IMR-90 (cell line): ENCODE measurements around the gene DOK3. TPM values are rescaled to one million over a fixed set of nuclear protein-coding genes. Genes with fewer than 3 reads are reported as not detected.

ENCODE experiments used
- ATAC-seq: fragments of 200-7000 bp; cut with Tn5 transposase; 2 replicates; pipeline ENCODE4 v1.9.1; 2020; ENCODE audit warnings: low read depth, mild to moderate bottlenecking, moderate library complexity
- BruUV-seq: library from RNA; stranded (reverse); fragments of 400-500 nt; replicated peaks from 2 replicates; lab custom pipeline; 2021; lab: Mats Ljungman, UMichigan
- CTCF ChIA-PET: fragments of 300-600 bp; formaldehyde crosslinking; extraction: SDS; loops from one replicate; lab custom pipeline; 2021; ENCODE audit warnings: antibody characterized with exemption; lab: Yijun Ruan, JAX
- POLR2A ChIA-PET: fragments of 300-600 bp; sonication (Branson Sonifier 250); formaldehyde crosslinking; loops from one replicate; lab custom pipeline; 2022; ENCODE audit warnings: antibody characterized with exemption; ENCODE audit not compliant: unreplicated experiment; lab: Charles Lee
- DNase-seq: peaks from one replicate; pipeline ENCODE4 v3.0.0; 2013
- H2AFZ ChIP-seq: replicated peaks from 2 replicates; pipeline ENCODE3; 2013; ENCODE audit warnings: low read length, mild to moderate bottlenecking; ENCODE audit not compliant: poor library complexity
- H2AK5ac ChIP-seq: 2 replicates; pipeline ENCODE4 v1.6.1; 2013; ENCODE audit warnings: low read depth, low read length, inconsistent platforms
- H2AK9ac ChIP-seq: replicated peaks from 2 replicates; pipeline ENCODE3; 2013; ENCODE audit warnings: mild to moderate bottlenecking, low read depth, low read length, moderate library complexity; ENCODE audit not compliant: poor library complexity
- H2BK120ac ChIP-seq: 2 replicates; pipeline ENCODE4 v1.6.1; 2013; ENCODE audit warnings: low read depth, low read length, inconsistent platforms
- H2BK15ac ChIP-seq: 3 replicates; pipeline ENCODE4 v1.6.1; 2013; ENCODE audit warnings: low read depth, low read length, inconsistent platforms
- H2BK20ac ChIP-seq: 2 replicates; pipeline ENCODE4 v1.6.1; 2013; ENCODE audit warnings: low read depth, mild to moderate bottlenecking, inconsistent platforms, low read length, moderate library complexity
- H2BK5ac ChIP-seq: 2 replicates; pipeline ENCODE4 v1.6.1; 2013; ENCODE audit warnings: mild to moderate bottlenecking, low read depth, low read length, inconsistent platforms; ENCODE audit not compliant: poor library complexity, severe bottlenecking
- H3K14ac ChIP-seq: replicated peaks from 2 replicates; pipeline ENCODE4 v1.6.1; 2013; ENCODE audit warnings: low read depth, low read length, inconsistent platforms
- H3K18ac ChIP-seq: 2 replicates; pipeline ENCODE4 v1.6.1; 2013; ENCODE audit warnings: low read depth, low read length, control low read depth
- H3K23ac ChIP-seq: 2 replicates; pipeline ENCODE4 v1.6.1; 2013; ENCODE audit warnings: low read depth, low read length, inconsistent platforms
- H3K27ac ChIP-seq: 2 replicates; pipeline ENCODE4 v1.5.1; 2013; ENCODE audit warnings: mild to moderate bottlenecking, control low read depth, low read length; ENCODE audit not compliant: insufficient read depth
- H3K27me3 ChIP-seq: 2 replicates; pipeline ENCODE4 v1.6.1; 2013; ENCODE audit warnings: low read length; ENCODE audit not compliant: control insufficient read depth, insufficient read depth
- H3K36me3 ChIP-seq: 2 replicates; pipeline ENCODE4 v1.6.1; 2013; ENCODE audit warnings: low read length, mixed read lengths; ENCODE audit not compliant: control insufficient read depth, insufficient read depth
- H3K4ac ChIP-seq: 2 replicates; pipeline ENCODE4 v1.6.1; 2013; ENCODE audit warnings: low read depth, low read length, inconsistent platforms
- H3K4me1 ChIP-seq: 2 replicates; pipeline ENCODE4 v1.6.1; 2013; ENCODE audit warnings: low read length, mixed read lengths; ENCODE audit not compliant: control insufficient read depth, insufficient read depth
- H3K4me2 ChIP-seq: 2 replicates; pipeline ENCODE4 v1.6.1; 2013; ENCODE audit warnings: low read depth, mild to moderate bottlenecking, control low read depth, low read length, moderate library complexity
- H3K4me3 ChIP-seq: 2 replicates; pipeline ENCODE4 v1.5.1; 2013; ENCODE audit warnings: low read depth, mild to moderate bottlenecking, control low read depth, low read length, moderate library complexity; ENCODE audit not compliant: insufficient read depth
- H3K56ac ChIP-seq: 2 replicates; pipeline ENCODE4 v1.6.1; 2013; ENCODE audit warnings: low read length, inconsistent platforms; ENCODE audit not compliant: insufficient read depth; ENCODE audit errors: extremely low read depth
- H3K79me1 ChIP-seq, 2 experiments: 2 replicates each; pipeline ENCODE4 v1.6.1; 2013; ENCODE audit warnings: low read length in 2 of 2, inconsistent platforms in 1 of 2, low read depth in 1 of 2
- H3K9ac ChIP-seq: 2 replicates; pipeline ENCODE4 v1.6.1; 2013; ENCODE audit warnings: low read depth, low read length, control low read depth
- H3K9me1 ChIP-seq: 2 replicates; pipeline ENCODE4 v1.6.1; 2013; ENCODE audit warnings: low read length, inconsistent platforms; ENCODE audit not compliant: insufficient read depth
- H3K9me3 ChIP-seq: 2 replicates; pipeline ENCODE4 v1.6.1; 2013; ENCODE audit warnings: low read length; ENCODE audit not compliant: control insufficient read depth, insufficient read depth
- H4K20me1 ChIP-seq: 2 replicates; pipeline ENCODE4 v1.6.1; 2013; ENCODE audit warnings: low read length, inconsistent platforms; ENCODE audit not compliant: insufficient read depth
- H4K5ac ChIP-seq: 2 replicates; pipeline ENCODE4 v1.6.1; 2013; ENCODE audit warnings: mild to moderate bottlenecking, low read depth, low read length, control low read depth
- H4K8ac ChIP-seq, 2 experiments: 2 replicates each; pipeline ENCODE4 v1.6.1; 2013; ENCODE audit warnings: low read depth in 2 of 2, low read length in 2 of 2, control low read depth in 1 of 2, inconsistent platforms in 1 of 2
- H4K91ac ChIP-seq: 2 replicates; pipeline ENCODE4 v1.6.1; 2013; ENCODE audit warnings: low read depth, low read length, inconsistent platforms; ENCODE audit not compliant: insufficient read depth
- BHLHE40 ChIP-seq: fragments of 150-350 bp; IDR thresholded peaks from 2 replicates; pipeline ENCODE4 v1.6.1; 2016; ENCODE audit warnings: mild to moderate bottlenecking, low read depth, low read length
- CEBPB ChIP-seq: IDR thresholded peaks from 2 replicates; pipeline ENCODE4 v1.6.1; 2012; ENCODE audit warnings: low read depth, low read length, improper control_type of control experiment
- CHD1 ChIP-seq: IDR thresholded peaks from 2 replicates; pipeline ENCODE4 v1.6.1; 2012; ENCODE audit warnings: low read depth, low read length, improper control_type of control experiment
- FOS ChIP-seq: fragments of 150-350 bp; IDR thresholded peaks from 2 replicates; pipeline ENCODE4 v1.6.1; 2016; ENCODE audit warnings: low read depth, low read length
- MAFK ChIP-seq: IDR thresholded peaks from 2 replicates; pipeline ENCODE4 v1.6.1; 2012; ENCODE audit warnings: low read depth, low read length, improper control_type of control experiment
- MAZ ChIP-seq: IDR thresholded peaks from 2 replicates; pipeline ENCODE4 v1.6.1; 2012; ENCODE audit warnings: low read depth, mild to moderate bottlenecking, low read length, improper control_type of control experiment, moderate library complexity, borderline replicate concordance
- MXI1 ChIP-seq: IDR thresholded peaks from 2 replicates; pipeline ENCODE4 v1.6.1; 2012; ENCODE audit warnings: low read depth, mild to moderate bottlenecking, low read length, moderate library complexity, borderline replicate concordance
- NFE2L2 ChIP-seq: fragments of 150-350 bp; IDR thresholded peaks from 2 replicates; pipeline ENCODE4 v1.6.1; 2016; ENCODE audit warnings: low read depth, mild to moderate bottlenecking, low read length
- POLR2A ChIP-seq: IDR thresholded peaks from 2 replicates; pipeline ENCODE4 v1.6.1; 2012; ENCODE audit warnings: mild to moderate bottlenecking, low read depth, low read length
- RAD21 ChIP-seq: IDR thresholded peaks from 2 replicates; pipeline ENCODE4 v1.6.1; 2012; ENCODE audit warnings: low read length, improper control_type of control experiment
- RCOR1 ChIP-seq: IDR thresholded peaks from 2 replicates; pipeline ENCODE4 v1.6.1; 2012; ENCODE audit warnings: mild to moderate bottlenecking, low read length, improper control_type of control experiment; ENCODE audit not compliant: insufficient replicate concordance
- RFX5 ChIP-seq: IDR thresholded peaks from 2 replicates; pipeline ENCODE4 v1.8.0; 2012; ENCODE audit warnings: low read depth, mild to moderate bottlenecking, low read length, moderate library complexity
- SMC3 ChIP-seq: fragments of 150-350 bp; IDR thresholded peaks from 2 replicates; pipeline ENCODE4 v1.6.1; 2016; ENCODE audit warnings: low read depth, mild to moderate bottlenecking, antibody characterized with exemption, low read length, moderate library complexity
- WGBS, 2 experiments: methylation state at CpG; one replicate each; pipeline versions ENCODE4 v1.1.5 to v1.1.7; 2013; ENCODE audit warnings: missing lambda C conversion rate in 2 of 2; ENCODE audit not compliant: insufficient read length in 1 of 2; ENCODE audit errors: extremely low coverage in 2 of 2; 5-methylcytosine and 5-hydroxymethylcytosine counted together
- dilution Hi-C: fragments of 300-500 bp; cut with HindIII; formaldehyde crosslinking; loops from one replicate; pipeline ENCODE4 v1.14.3; 2018; ENCODE audit warnings: low sequenced_read_pairs; ENCODE audit not compliant: unreplicated experiment
- in situ Hi-C: fragments of 300-500 bp; cut with MboI; formaldehyde crosslinking; loops from 3 replicates; pipeline ENCODE4 v1.14.3; 2019; ENCODE audit warnings: low sequenced_read_pairs, inconsistent platforms, mixed read lengths
- intact Hi-C: fragments of 100-400 bp; cut with micrococcal nuclease; formaldehyde crosslinking; loops from 2 replicates; pipeline ENCODE4 v1.10.0; 2022
- polyA plus RNA-seq, 3 experiments: library from polyadenylated mRNA; depleted of rRNA; stranded (reverse); fragments of >200 nt; gene quantifications; 2 replicates each; pipeline ENCODE4 v1.2.3, GENCODE V29; 2012; ENCODE audit warnings: low replicate concordance in 1 of 3
- total RNA-seq: library from RNA; depleted of rRNA; stranded (reverse); fragments of >200 nt; gene quantifications from 2 replicates; pipeline ENCODE4 v1.2.3, GENCODE V29; 2012
- TF ChIP-seq, protein P1 (sequence below): fragments of 150-350 bp; IDR thresholded peaks from 2 replicates; pipeline ENCODE4 v1.6.1; 2017; ENCODE audit warnings: mild to moderate bottlenecking, antibody characterized with exemption, low read length, low read depth
- TF ChIP-seq, protein P2 (sequence below): fragments of 150-350 bp; IDR thresholded peaks from 2 replicates; pipeline ENCODE4 v1.6.1; 2016; ENCODE audit warnings: low read depth, mild to moderate bottlenecking, low read length, moderate library complexity, borderline replicate concordance
- TF ChIP-seq, protein P3 (sequence below): conservative IDR thresholded peaks from 2 replicates; pipeline ENCODE4 v1.5.1; 2012; ENCODE audit warnings: mild to moderate bottlenecking, low read depth, low read length, improper control_type of control experiment

DOK3 gene
- total and polyA plus RNA-seq, 2 of the 4 experiments (the other 2 are of a cell fraction), result 0.54 to 3.9 TPM

DNA sequence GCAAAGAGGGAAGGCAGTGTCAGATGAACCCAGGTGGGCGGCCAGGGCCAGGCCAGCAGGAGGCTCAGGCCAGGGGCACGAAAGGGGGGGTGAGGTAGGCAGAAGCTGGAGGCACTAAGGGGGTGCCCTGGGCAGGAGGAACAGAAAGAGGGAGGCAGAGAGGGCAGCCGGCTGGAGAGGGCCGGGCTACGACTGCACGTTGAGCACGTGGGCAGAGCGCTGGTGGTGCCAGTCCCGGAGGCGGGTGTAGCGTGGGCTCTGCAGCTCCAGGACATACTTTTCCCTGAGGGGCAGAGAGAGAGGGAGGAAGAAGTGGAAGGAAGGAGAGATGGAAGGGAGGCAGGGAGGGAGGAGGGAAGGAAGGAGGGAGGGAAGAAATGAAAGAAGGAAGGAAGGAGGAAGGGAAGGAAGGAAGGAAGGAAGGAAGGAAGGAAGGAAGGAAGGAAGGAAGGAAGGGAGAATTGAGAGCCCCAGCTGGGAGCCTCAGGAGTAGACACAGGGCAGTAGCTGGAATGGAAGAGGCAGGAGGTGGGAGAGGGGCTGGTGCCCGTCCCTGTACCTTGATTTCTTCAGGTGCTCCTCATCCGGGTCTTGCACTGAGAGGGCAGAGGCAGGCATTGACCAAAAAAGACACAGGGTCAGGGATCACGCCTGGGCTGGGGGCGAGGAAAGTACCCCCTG is 19.2 kb downstream of the DOK3 start:
- Histone ChIP-seq H3K23ac (no peak overlapping the region), H2BK15ac (no peak overlapping the region), H2AK5ac (no peak overlapping the region), H3K36me3 (peaks cover 82% of the 10 kb centered on the region), H3K27ac (no peak overlapping the region), H3K9me3 (no peaks in the 10 kb centered on the region), H3K4me2 (no peak overlapping the region), H2AK9ac (peak overlapping the region; percentile 82), H2BK20ac (no peak overlapping the region), H4K20me1 (peaks cover 96% of the 10 kb centered on the region), H3K18ac (no peak overlapping the region), H4K91ac (no peak overlapping the region), H3K9ac (no peak overlapping the region), H2BK5ac (no peak overlapping the region), H2AFZ (no peak overlapping the region), H3K27me3 (no peaks in the 10 kb centered on the region), H3K4ac (no peak overlapping the region), H4K5ac (no peak overlapping the region), H3K4me1 (peaks cover 21% of the 10 kb centered on the region), H3K14ac (no peak overlapping the region), H3K56ac (no peak overlapping the region), H3K9me1 (peaks cover 9% of the 10 kb centered on the region), H4K8ac (no peak overlapping the region), H3K79me1 (peaks cover 41 to 83% of the 10 kb centered on the region in 2 experiments), H2BK120ac (no peak overlapping the region), H3K4me3 (no peak overlapping the region)
- dilution Hi-C loops (no loop called here), in situ Hi-C loops (no loop called here), intact Hi-C loops (no loop called here)
- no peak for DNase-seq
- ChIA-PET CTCF (no interaction called here), POLR2A (no interaction called here)
- BruUV-seq, result no TSS peak
- TF ChIP-seq MAZ (no peak), MAFK (no peak), NFE2L2 (no peak), MXI1 (no peak), CEBPB (no peak), SMC3 (no peak), RCOR1 (no peak), POLR2A (no peak), RAD21 (no peak), CHD1 (no peak), FOS (no peak), RFX5 (no peak), BHLHE40 (no peak)
- TF ChIP-seq, protein P1, sequence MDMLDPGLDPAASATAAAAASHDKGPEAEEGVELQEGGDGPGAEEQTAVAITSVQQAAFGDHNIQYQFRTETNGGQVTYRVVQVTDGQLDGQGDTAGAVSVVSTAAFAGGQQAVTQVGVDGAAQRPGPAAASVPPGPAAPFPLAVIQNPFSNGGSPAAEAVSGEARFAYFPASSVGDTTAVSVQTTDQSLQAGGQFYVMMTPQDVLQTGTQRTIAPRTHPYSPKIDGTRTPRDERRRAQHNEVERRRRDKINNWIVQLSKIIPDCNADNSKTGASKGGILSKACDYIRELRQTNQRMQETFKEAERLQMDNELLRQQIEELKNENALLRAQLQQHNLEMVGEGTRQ, result no peak
- TF ChIP-seq, protein P2, sequence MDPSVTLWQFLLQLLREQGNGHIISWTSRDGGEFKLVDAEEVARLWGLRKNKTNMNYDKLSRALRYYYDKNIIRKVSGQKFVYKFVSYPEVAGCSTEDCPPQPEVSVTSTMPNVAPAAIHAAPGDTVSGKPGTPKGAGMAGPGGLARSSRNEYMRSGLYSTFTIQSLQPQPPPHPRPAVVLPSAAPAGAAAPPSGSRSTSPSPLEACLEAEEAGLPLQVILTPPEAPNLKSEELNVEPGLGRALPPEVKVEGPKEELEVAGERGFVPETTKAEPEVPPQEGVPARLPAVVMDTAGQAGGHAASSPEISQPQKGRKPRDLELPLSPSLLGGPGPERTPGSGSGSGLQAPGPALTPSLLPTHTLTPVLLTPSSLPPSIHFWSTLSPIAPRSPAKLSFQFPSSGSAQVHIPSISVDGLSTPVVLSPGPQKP, result no peak
- TF ChIP-seq, protein P3, sequence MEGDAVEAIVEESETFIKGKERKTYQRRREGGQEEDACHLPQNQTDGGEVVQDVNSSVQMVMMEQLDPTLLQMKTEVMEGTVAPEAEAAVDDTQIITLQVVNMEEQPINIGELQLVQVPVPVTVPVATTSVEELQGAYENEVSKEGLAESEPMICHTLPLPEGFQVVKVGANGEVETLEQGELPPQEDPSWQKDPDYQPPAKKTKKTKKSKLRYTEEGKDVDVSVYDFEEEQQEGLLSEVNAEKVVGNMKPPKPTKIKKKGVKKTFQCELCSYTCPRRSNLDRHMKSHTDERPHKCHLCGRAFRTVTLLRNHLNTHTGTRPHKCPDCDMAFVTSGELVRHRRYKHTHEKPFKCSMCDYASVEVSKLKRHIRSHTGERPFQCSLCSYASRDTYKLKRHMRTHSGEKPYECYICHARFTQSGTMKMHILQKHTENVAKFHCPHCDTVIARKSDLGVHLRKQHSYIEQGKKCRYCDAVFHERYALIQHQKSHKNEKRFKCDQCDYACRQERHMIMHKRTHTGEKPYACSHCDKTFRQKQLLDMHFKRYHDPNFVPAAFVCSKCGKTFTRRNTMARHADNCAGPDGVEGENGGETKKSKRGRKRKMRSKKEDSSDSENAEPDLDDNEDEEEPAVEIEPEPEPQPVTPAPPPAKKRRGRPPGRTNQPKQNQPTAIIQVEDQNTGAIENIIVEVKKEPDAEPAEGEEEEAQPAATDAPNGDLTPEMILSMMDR, result no peak
- WGBS, 2 experiments, result 92% methylated on average over 12 of the region's 15 CpGs; no CpG with 5 or more reads in 1 of the 2 experiments
- ATAC-seq, result no peak
